GF-D8 (cell line): Measurements from ENCODE around the gene CHMP4B.

Experiments used
- DNase-seq: peaks from one replicate; lab custom pipeline; 2025; lab: John Stamatoyannopoulos, UW

The CHMP4B gene

GRCh38 chr20:33900521-33901131 is 89.5 kb downstream of the CHMP4B start:
- no peak for DNase-seq

GRCh38 chr20:33901132-33901523 is 90.0 kb downstream of the CHMP4B start:
- DNase-seq = no peak

GRCh38 chr20:33902011-33902410 is 90.9 kb downstream of the CHMP4B start:
- no peak for DNase-seq
